ENCODE measurements around the gene RIPPLY3. TPM values are rescaled to one million over a fixed set of nuclear protein-coding genes. Genes with fewer than 3 reads are reported as not detected.

RIPPLY3 gene
- total RNA-seq, 1 donor from 2014 or later: 86.4 TPM

DNA sequence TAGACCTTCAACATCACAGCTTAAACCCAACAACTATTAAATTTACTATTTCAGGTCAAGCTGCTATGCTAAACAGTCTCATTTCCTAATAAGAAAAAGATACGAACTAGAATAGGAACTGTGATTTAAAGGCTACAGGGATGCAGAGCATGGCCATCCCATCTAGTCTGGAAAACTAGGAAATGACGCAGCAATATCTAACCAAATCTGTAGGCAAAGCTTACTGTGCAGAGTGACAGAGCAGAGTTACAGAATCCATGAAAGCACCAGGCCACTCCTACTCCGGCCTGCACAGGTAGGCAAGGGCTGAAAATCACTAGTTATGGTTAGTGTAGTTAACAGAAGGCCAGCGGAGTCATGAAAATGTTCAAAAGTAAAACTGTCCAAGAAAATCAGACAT, 42.1 kb upstream of the RIPPLY3 start:
- no peak for DNase-seq (ENCODE audit: low spot score)
- Mint-ChIP-seq H3K4me3 (ENCODE audit: unreplicated experiment) (peak overlapping the region; percentile 97), H3K4me1 (ENCODE audit: unreplicated experiment) (peaks cover 47% of the 10 kb centered on the region), H3K27ac (ENCODE audit: unreplicated experiment) (peak overlapping the region; percentile 94), H3K9me3 (ENCODE audit: unreplicated experiment) (no peaks in the 10 kb centered on the region), H3K36me3 (ENCODE audit: low read depth, unreplicated experiment) (peaks cover 21% of the 10 kb centered on the region), H3K27me3 (ENCODE audit: unreplicated experiment) (peaks cover 9% of the 10 kb centered on the region)
- TF ChIP-seq, protein P1, sequence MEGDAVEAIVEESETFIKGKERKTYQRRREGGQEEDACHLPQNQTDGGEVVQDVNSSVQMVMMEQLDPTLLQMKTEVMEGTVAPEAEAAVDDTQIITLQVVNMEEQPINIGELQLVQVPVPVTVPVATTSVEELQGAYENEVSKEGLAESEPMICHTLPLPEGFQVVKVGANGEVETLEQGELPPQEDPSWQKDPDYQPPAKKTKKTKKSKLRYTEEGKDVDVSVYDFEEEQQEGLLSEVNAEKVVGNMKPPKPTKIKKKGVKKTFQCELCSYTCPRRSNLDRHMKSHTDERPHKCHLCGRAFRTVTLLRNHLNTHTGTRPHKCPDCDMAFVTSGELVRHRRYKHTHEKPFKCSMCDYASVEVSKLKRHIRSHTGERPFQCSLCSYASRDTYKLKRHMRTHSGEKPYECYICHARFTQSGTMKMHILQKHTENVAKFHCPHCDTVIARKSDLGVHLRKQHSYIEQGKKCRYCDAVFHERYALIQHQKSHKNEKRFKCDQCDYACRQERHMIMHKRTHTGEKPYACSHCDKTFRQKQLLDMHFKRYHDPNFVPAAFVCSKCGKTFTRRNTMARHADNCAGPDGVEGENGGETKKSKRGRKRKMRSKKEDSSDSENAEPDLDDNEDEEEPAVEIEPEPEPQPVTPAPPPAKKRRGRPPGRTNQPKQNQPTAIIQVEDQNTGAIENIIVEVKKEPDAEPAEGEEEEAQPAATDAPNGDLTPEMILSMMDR (IDR thresholded peaks at IDR 0.05; ENCODE audit: unreplicated experiment): no peak

DNA sequence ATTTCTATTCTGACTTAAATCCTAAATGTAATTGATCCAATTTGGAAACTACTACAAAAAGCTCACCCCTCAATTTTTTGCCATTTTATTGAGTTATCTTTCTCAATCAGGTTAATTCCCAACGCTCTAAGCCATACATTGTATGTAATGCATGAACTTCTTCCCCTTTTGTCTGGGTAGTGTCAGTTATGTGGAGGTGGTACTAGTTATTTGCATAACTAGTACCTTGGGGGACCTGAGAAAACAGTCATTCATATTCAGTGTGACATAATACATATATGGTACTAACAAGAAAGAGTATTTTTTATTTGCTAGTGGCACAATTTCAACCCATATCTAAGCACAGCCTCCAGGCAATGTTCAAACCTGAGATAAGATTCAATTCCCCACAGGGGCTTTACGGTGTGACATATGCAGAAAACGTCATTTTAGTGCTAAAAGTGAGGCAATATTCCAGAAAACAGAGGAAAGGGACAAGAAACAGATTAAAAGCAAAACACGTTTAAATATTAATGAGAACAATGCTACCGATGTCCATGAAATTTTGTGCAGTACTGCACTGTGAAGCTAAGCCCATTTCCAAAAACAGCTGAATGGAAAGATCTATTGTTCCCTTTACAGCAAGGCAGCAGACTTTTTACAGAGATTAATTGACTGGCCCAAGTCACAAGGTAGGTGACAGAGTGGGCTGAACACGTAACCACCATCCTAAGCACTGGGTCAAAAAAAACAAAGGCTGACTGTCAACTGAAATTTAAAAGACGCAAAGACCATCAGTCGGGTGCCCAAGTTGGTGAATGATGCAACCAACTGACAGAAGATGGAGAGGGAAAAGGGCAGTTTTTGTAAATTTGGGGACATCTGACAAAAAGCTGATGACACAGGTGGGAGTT, 41.4 kb upstream of the RIPPLY3 start:
- Mint-ChIP-seq H3K27me3 (ENCODE audit: unreplicated experiment) (peaks cover 9% of the 10 kb centered on the region), H3K4me1 (ENCODE audit: unreplicated experiment) (peaks cover 43% of the 10 kb centered on the region), H3K9me3 (ENCODE audit: unreplicated experiment) (no peaks in the 10 kb centered on the region), H3K27ac (ENCODE audit: unreplicated experiment) (peak overlapping the region; percentile 94), H3K36me3 (ENCODE audit: low read depth, unreplicated experiment) (peaks cover 17% of the 10 kb centered on the region), H3K4me3 (ENCODE audit: unreplicated experiment) (peak overlapping the region; percentile 97)
- DNase-seq (ENCODE audit: low spot score): no peak
- TF ChIP-seq, protein P1 (IDR thresholded peaks at IDR 0.05; ENCODE audit: unreplicated experiment): no peak

DNA sequence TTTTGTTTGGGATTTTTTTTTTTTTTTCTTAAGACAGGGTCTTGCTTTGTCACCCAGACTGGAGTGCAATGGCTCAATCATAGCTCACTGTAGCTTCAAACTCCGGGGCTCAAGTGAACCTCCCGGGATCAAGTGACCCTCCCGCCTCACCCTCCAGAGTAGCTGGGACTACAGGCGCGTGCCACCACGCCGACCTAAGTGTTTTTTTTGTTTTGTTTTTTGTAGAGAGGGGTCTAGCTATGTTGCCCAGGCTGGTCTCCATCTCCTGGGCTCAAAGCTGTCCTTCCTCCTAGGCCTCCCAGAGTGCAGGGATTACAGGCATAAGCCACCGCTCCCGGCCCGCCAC, 40.8 kb upstream of the RIPPLY3 start:
- Mint-ChIP-seq H3K4me1 (ENCODE audit: unreplicated experiment) (peaks cover 39% of the 10 kb centered on the region), H3K27me3 (ENCODE audit: unreplicated experiment) (peaks cover 6% of the 10 kb centered on the region), H3K36me3 (ENCODE audit: low read depth, unreplicated experiment) (peaks cover 11% of the 10 kb centered on the region), H3K27ac (ENCODE audit: unreplicated experiment) (peak overlapping the region; percentile 94), H3K4me3 (ENCODE audit: unreplicated experiment) (peak overlapping the region; percentile 97), H3K9me3 (ENCODE audit: unreplicated experiment) (no peaks in the 10 kb centered on the region)
- TF ChIP-seq, protein P1 (IDR thresholded peaks at IDR 0.05; ENCODE audit: unreplicated experiment): no peak
- no peak for DNase-seq (ENCODE audit: low spot score)

DNA sequence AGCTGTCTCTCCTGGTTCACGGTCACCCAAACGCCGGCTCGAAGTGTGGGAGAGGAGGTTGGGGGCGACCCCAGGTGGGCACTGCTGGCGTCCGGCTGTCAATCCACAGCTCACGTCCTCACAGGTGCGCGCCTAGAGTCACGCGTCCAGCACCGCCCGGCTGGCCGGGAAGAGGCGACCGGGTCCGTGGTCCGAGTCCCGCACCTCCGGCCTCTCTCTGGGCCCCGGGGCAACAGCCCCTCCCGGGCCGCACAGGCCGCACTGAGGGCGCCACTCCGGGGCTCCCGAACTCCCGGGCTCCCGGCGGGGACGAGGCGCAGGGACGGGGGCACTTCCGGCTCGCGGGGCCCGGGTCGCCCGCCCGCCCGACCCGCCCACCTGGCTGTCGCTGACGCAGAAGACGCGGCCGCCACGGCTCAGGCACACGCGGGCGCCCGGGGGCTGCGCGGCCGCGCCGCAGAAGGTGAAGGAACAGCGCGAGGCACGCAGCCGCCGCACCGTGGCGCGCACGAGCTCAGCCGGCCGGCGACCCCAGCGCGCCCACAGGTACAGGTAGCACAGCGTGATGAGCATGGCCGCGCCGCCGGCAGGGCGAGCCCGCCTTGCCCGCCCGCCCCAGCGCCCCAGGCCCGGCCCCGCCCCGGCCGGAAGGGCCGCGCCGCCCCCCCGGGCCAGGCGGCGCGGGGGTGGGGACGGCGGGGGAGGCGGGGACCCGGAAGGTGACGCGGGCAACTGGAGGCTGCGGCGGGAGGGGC, 40.3 kb upstream of the RIPPLY3 start, which contains the start of gene HLCS:
TSS of gene HLCS (minus strand) at position 604 of the 755 bp plus-strand sequence. CDS start at position 573, 31 bp downstream.
- Mint-ChIP-seq H3K4me3 (ENCODE audit: unreplicated experiment) (peak within 1 kb of the TSS; percentile 97), H3K27ac (ENCODE audit: unreplicated experiment) (peak within 1 kb of the TSS; percentile 94), H3K9me3 (ENCODE audit: unreplicated experiment) (no peaks in the 10 kb centered on the region), H3K36me3 (ENCODE audit: low read depth, unreplicated experiment) (peaks cover 7% of the 10 kb centered on the region), H3K27me3 (ENCODE audit: unreplicated experiment) (peaks cover 6% of the 10 kb centered on the region), H3K4me1 (ENCODE audit: unreplicated experiment) (peaks cover 35% of the 10 kb centered on the region)
- TF ChIP-seq, protein P1 (IDR thresholded peaks at IDR 0.05; ENCODE audit: unreplicated experiment): peak; percentile 18
- DNase-seq (ENCODE audit: low spot score): peak; percentile 65

Measured in endothelial cell (in vitro differentiated cells).